NOMO-1 treated with dmso at 0.1 percent for 144 hours (cell line): ENCODE data around the gene SHMT1.
"Not testable (repeated sequence)": the region's sequence is repeated elsewhere in the genome, so short reads cannot be mapped to it uniquely, and the experiment has no call there.

Source experiments
- DNase-seq: peaks from one replicate; lab custom pipeline; 2025; ENCODE audit not compliant: unreplicated experiment; lab: John Stamatoyannopoulos, UW

Gene SHMT1

DNA sequence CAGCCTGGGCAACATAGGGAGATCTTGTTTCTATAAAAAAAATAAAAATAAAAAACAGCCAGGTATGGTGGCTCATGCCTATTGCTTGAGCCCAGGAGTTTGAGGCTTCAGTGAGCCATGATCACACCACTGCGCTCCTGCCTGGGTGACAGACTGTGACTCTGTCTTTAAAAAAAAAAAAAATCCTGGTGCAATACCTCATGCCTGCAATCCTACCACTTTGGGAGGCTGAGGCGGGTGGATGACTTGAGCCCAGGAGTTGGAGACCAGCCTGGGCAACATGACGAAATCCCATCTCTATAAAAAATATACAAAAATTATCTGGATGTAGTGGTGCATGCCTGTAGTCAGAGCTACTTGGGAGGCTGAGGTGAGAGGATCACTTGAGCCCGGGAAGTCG lies 15.3 kb upstream of the SHMT1 start:
- not testable (repeated sequence) for DNase-seq

DNA sequence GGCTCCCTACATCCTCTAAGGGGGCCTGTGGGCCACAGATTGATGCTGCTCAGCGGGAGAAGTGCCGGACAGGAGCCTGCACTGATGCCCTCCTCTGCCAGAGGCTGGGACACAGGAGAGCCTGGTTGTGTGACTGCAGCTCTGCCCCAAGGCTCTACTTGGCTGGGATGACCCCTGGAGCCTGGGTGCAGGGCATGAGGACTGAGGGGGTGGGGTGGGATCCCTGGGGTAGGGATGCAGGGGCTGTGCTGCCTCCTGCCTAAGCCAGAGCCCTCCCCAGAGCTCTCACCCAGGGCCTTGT lies 14.8 kb upstream of the SHMT1 start:
- DNase-seq, result no peak

DNA sequence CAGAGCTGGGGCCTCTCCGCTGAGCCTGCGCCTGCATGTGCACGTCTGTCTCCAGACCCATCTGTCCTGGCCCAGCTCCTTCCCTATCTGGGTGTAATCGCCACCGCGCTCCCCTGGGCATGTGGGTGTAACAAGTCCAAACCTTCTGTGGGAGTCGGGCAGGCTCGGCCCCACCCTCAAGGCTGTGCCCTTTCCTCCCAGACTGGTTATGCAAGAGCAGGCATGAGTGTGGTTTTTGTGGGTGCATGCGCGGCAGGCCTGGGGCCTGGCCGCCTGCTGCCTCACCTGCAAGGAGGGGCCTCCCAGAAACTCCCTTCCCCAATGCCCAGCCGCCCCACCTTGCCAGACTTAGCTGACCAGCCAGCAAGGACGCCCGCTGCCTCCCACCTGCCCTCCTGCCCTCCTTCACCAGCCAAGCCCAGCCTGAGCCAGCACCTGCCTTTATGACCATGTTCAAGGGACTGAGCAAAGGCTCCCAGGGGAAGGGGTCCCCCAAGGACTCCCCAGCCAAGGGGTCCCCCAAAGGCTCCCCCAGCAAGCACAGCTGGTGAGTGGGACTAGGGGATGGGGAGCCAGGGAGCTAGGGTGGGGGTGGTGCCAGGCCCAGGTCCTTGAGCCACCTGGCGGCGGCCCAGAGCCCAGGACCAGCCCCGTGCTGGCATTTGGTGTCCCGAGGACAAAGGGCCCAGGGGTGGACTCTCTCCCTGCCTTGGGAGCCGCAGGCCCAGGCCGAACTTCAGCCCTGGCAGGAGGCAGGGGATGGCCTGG lies 14.3 kb upstream of the SHMT1 start, which contains the start of gene EVPLL:
TSS of gene EVPLL (plus strand) at position 342 of the 768 bp plus-strand sequence. CDS start 3,160 bp downstream, outside the sequence.
- peak; percentile 61 for DNase-seq

- DNase-seq, result no peak
These were observed 10.9 kb upstream of the SHMT1 start for GRCh38 chr17:18374216-18374615.

DNA sequence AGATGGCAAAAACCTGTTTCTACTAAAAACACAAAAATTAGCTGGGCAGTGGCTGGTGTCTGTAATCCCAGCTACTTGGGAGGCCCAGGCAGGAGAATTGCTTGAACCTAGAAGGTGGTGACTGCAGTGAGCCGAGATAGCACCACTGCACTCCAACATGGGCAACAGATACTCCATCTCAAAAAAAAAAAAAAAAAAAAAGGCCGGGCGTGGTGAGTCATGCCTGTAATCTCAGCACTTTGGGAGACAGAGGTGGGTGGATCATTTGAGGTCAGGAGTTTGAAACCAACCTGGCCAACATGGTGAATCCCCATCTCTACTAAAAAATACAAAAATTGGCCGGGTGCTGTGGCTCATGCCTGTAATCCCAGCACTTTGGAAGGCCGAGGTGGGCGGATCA lies 9.8 kb upstream of the SHMT1 start:
- DNase-seq, result not testable (repeated sequence)

DNA sequence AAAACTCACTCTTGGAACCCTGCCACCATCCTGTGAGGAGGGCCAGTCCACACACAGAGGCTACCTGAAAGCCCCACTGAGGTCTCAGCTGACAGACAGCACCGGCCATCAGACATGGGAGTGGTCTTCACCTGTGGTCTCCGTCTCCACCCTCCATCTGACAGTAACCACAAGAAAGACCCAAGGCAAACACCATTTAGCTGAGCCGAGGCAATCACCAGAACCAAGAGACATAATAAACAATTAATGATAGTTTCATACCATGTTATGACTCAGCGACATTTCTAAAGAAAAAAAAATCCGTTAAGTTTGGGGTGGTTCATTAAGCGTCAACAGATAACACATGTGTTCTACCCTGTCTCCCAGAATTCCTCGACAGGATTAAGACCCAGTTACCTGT lies 8.1 kb upstream of the SHMT1 start:
- no peak for DNase-seq

DNA sequence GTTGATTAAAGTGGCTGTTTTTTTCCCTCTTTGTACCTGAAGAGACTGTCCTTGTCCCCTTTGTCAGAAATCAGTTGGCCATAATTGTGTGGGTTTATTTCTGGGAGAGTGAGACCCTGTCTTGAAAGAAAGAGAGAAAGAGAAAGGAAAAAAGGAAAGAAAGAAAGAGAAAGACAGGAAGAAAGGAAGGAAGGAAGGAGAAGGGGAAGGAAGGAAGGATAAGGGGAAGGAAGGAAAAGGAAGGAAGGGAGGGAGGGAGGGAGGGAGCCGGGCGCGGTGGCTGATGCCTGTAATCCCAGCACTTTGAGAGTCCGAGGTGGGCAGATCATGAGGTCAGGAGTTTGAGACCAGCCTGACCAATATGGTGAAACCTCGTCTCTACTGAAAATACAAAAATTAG lies 7.4 kb upstream of the SHMT1 start:
- DNase-seq, result no peak

GRCh38 chr17:18368946-18369345 lies 5.6 kb upstream of the SHMT1 start:
- no peak for DNase-seq

GRCh38 chr17:18364166-18364565 lies 816 bp upstream of the SHMT1 start:
- no peak for DNase-seq

- DNase-seq, result no peak
These were observed 651 bp downstream of the SHMT1 start for GRCh38 chr17:18362698-18363100.

DNA sequence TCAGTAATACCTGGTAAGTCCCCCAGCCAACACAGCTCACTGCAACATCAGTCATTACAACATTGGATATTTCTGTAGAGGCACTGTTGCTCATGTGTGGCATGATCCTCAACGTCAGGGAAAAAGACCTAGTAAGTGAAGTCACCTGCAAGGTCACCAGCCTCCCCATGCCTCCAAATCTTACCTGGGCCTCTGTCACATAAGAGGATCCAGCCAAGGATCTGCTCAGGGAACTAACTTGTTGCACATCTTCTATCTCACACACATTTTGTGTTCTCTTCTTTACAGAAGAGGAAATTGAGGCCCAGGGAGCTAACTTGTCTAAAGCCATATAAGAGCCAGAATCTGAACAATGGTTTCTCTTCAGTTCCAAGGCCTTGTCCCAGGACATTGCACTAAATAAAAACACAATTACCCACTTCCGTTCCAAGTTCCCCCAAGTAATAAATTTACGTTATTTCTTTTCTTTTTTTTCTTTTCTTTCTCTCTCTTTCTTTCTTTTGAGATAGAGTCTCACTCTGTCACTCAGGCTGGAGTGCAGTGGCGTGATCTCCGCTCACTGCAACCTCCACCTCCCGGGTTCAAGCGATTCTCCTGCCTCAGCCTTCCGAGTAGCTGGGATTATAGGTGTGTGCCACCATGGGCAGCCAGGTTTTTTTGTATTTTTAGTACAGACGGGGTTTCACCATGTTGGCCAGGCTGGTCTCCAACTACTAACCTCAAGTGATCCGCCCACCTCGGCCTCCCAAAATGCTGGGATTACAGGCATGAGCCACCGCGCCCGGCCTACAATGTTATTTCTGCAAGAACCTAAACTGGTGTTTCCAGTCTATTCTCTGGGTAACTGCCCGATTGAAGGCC lies 1.3 kb downstream of the SHMT1 start:
- DNase-seq, result no peak

DNA sequence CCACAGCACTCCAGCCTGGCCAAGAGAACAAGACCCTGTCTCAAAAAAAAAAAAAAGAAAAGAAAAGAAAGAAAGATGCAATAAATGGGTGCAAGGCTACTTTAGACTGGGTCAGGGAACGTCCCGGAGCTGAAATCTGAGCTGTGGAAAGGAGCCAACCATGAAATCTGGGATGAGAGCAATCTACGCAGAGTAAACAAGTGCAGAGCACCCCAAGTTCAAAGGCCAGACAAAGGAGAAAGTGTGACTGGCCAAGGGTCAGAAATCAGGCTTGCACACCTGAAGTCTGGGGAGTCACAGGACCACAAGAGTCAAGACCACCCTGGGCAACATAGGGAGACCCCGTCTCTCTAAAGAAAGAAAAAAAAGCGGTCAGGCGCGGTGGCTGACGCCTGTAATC lies 2.8 kb downstream of the SHMT1 start:
- no peak for DNase-seq

- DNase-seq, result peak; percentile 13
These were observed 6.7 kb downstream of the SHMT1 start for GRCh38 chr17:18356624-18357023.

- no peak for DNase-seq
These were observed 9.8 kb downstream of the SHMT1 start for GRCh38 chr17:18353541-18353940.

DNA sequence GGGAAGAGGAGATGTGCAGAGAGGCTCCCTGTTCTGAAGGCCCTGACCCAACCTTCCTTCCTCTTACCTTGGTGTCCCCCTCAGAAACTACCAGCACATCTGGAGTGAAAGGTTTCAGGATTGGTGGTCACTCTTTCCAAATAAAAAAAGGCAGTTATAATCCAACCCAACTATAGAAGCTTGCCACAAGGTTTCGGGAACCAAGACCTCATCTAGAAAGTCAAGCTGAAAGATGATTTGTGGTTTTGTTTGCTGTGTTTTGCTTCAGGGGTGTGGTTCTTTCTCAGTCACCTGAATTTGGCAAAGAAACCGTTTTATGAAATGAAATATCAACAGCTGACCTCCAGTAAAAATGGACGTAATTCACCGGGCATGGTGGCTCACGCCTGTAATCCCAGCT lies 19.3 kb downstream of the SHMT1 start:
- DNase-seq, result no peak

GRCh38 chr17:18339933-18340332 lies 23.4 kb downstream of the SHMT1 start:
- no peak for DNase-seq

- not testable (repeated sequence) for DNase-seq
These were observed 25.2 kb downstream of the SHMT1 start for GRCh38 chr17:18338158-18338557.

DNA sequence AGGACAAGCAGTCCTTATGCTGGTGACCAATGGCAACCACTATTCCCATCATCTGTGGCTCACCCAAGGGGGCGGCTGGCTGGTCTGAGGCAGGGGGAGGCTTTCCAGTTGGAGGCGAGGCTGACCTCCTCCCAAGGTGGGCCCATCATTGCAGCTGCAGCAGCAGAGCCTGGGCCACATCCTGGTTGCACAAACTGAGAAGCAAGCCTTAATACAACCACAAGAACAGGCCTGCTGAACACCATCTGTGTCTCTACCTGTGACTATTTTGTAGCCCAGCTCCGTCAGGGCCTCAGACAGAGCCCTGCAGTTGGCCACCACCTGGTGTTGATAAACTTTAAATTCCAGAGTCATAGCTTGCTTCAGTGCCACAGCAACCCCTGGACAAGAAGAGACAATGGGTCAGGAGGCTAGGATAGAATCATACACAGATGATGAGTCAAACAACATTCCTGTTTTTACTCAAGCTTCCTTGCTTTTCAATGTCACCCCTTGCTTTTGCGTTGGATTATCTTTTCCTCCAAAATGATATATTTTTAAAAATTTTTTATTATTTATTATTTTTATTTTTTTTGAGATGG lies 30.4 kb downstream of the SHMT1 start:
- no peak for DNase-seq

DNA sequence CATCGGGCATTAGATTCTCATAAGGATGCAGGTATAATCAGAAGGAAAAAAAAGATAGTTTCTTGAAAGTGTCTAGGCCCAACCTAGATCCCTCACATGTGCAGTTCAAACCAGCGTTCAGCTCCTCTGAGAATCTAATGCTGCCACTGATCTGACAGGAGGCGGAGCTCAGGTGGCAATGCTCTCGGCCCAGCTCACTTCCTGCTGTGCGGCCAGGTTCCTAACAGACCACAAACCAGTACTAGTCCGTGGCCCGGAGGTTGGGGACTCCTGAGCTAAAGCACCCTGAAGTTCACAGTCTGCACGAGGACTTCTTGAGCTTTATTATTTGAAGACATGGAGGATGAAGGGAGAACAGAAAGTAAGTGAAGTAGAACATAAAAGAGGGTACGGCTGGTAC lies 31.5 kb downstream of the SHMT1 start:
- DNase-seq, result no peak

DNA sequence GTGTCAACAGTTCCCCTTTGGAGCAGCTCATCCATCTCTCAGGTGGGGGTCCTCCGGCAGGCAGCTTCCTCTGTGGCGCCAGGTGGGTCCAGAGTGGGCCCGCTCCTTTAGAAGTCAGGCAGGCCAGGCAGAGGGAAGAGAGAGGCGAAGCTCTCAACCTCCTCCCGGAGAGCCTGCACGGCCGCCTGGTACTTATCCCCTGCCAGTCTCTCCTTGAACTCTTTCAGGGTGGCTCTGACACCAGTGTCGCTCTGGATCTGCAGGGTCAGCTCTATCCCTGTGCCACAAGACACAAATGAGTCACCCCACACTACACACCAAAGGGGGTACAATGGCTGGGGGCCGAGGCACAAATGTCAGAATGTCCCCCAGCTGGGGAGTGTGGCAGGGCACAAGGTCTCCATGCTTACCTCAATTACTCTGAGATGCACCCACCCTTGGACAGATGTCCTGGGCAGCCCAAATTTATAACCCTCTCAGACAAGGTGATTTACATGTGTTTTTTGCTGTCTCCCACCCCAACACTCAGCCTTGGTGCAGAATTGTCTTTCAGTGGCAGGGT lies 34.6 kb downstream of the SHMT1 start:
- no peak for DNase-seq

GRCh38 chr17:18327556-18327955 lies 35.8 kb downstream of the SHMT1 start:
- DNase-seq, result no peak

- no peak for DNase-seq
These were observed 36.3 kb downstream of the SHMT1 start for GRCh38 chr17:18327093-18327492.
